DND-41 (cell line): ENCODE results near the gene CFAP53.

ENCODE experiments used
- EZH2 ChIP-seq: IDR thresholded peaks from 3 replicates; pipeline ENCODE4 v1.6.1; 2012; ENCODE audit warnings: borderline replicate concordance, low read depth, mild to moderate bottlenecking, moderate library complexity, low read length, inconsistent platforms; ENCODE audit not compliant: severe bottlenecking
- TF ChIP-seq, protein P1 (sequence below): IDR thresholded peaks from 2 replicates; pipeline ENCODE4 v1.5.1; 2012; ENCODE audit warnings: borderline replicate concordance, low read length, moderate library complexity, mild to moderate bottlenecking; ENCODE audit not compliant: poor library complexity, severe bottlenecking; ENCODE audit errors: extremely low read depth

DNA sequence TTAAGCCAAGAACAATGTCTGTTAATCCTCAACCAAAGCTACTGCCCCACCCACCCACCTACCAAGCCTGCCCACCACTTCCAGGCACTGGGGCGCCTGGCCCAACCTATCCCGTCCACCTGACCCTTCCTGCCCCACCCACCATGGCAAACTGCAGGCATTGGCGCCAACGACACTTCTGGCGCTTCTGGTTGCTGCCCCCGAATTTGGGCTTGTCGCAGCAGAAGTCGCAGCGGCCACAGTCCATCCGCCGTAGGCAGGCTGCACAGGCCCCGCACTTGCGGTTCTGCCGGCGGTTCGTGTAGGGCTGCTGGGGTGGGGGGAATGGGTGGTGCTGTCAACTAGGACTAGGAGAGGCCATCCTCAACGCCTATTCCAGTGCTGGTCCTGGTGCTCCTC is 7.7 kb upstream of the CFAP53 start:
- TF ChIP-seq, protein P1, sequence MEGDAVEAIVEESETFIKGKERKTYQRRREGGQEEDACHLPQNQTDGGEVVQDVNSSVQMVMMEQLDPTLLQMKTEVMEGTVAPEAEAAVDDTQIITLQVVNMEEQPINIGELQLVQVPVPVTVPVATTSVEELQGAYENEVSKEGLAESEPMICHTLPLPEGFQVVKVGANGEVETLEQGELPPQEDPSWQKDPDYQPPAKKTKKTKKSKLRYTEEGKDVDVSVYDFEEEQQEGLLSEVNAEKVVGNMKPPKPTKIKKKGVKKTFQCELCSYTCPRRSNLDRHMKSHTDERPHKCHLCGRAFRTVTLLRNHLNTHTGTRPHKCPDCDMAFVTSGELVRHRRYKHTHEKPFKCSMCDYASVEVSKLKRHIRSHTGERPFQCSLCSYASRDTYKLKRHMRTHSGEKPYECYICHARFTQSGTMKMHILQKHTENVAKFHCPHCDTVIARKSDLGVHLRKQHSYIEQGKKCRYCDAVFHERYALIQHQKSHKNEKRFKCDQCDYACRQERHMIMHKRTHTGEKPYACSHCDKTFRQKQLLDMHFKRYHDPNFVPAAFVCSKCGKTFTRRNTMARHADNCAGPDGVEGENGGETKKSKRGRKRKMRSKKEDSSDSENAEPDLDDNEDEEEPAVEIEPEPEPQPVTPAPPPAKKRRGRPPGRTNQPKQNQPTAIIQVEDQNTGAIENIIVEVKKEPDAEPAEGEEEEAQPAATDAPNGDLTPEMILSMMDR: no peak
- no peak for TF ChIP-seq EZH2
